Keratinocyte (primary cell): ENCODE data around the gene CCNA2.

Experiments
- EZH2 ChIP-seq: IDR thresholded peaks from one replicate; pipeline ENCODE4 v1.6.1; 2012; ENCODE audit warnings: inconsistent platforms, mild to moderate bottlenecking, low read length, moderate library complexity
- TF ChIP-seq, protein P1 (sequence below), 3 experiments: IDR thresholded peaks in 1 of 3; conservative IDR thresholded peaks in 1 of 3; optimal IDR thresholded peaks in 1 of 3; 2 replicates in 2 of 3; 3 replicates in 1 of 3; pipeline versions ENCODE3 to v1.5.1; 2011; ENCODE audit warnings: low read length in 3 of 3, mild to moderate bottlenecking in 3 of 3, moderate library complexity in 2 of 3, control low read depth in 1 of 3, inconsistent platforms in 1 of 3; ENCODE audit not compliant: insufficient read depth in 2 of 3; ENCODE audit errors: extremely low read depth in 1 of 3

GRCh38 chr4:121823505-121824170 is at the start of gene CCNA2:
- TF ChIP-seq, protein P1, sequence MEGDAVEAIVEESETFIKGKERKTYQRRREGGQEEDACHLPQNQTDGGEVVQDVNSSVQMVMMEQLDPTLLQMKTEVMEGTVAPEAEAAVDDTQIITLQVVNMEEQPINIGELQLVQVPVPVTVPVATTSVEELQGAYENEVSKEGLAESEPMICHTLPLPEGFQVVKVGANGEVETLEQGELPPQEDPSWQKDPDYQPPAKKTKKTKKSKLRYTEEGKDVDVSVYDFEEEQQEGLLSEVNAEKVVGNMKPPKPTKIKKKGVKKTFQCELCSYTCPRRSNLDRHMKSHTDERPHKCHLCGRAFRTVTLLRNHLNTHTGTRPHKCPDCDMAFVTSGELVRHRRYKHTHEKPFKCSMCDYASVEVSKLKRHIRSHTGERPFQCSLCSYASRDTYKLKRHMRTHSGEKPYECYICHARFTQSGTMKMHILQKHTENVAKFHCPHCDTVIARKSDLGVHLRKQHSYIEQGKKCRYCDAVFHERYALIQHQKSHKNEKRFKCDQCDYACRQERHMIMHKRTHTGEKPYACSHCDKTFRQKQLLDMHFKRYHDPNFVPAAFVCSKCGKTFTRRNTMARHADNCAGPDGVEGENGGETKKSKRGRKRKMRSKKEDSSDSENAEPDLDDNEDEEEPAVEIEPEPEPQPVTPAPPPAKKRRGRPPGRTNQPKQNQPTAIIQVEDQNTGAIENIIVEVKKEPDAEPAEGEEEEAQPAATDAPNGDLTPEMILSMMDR (optimal IDR thresholded peaks at IDR 0.05 in 1 of 3, IDR thresholded peaks at IDR 0.05 in 1 of 3, conservative IDR thresholded peaks at IDR 0.05 in 1 of 3; ENCODE audit: extremely low read depth in 1 of 3, insufficient read depth in 2 of 3, low read length in 3 of 3): no peak
- no peak for TF ChIP-seq EZH2
